ENCODE data around the gene DDX41. TPM values are rescaled to one million over a fixed set of nuclear protein-coding genes. Genes with fewer than 3 reads are reported as not detected.

Gene DDX41
- total RNA-seq, 2 experiments from 2014 or later: 169 to 224 TPM

DNA sequence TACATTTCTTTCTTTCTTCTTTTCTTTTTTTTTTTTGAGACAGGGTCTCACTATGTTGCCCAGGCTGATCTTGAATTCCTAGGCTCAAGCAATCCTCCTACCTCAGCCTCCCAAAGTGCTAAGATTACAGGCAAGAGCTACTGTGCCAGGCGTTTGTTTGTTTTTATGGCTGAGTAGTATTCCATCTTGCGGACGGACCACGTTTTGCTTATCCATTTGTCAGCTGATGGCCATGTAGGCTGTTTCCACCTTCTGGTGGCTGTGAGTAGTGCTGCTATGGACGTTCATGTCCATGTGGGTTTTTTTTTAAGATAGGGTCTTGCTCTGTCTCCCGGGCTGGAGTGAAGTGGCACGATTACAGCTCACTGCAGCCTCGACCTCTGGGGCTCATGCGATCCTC, 9.6 kb downstream of the DDX41 start:
- intact Hi-C loops (cut with micrococcal nuclease; ENCODE audit: unreplicated experiment): loop anchor here (5.0 to 10.0 kb wide), 2 partner anchors 195 to 608 kb away; partner anchors contain the start of genes MXD3 and N4BP3

DNA sequence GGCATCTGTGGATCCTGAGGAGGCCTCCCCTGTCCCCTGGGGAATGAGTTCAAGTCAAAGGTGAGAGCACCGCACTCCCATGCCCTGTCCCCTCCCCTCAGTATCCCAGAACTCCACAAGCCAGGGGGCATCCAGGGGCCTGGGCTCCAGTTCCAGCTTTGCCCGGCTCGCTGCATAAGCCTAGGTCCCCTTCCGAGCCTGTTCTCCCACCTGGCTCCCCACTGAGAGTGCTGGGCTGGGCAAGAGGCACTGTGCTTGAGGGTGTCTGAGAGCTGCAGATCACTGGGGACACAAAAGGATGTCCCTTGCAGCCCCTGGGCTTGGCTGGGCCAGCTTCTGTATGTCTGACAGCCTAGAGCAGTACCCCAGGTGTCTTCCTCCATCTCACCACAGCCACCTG, 11.7 kb downstream of the DDX41 start:
- Histone ChIP-seq H3K79me2 (ENCODE audit: insufficient read depth, low read depth, low read length) (peaks cover 31% of the 10 kb centered on the region), H3K9me2 (ENCODE audit: insufficient read depth, low read length) (no peaks in the 10 kb centered on the region), H4K20me1 (ENCODE audit: insufficient read depth, low read length) (no peaks in the 10 kb centered on the region), H3K4me2 (ENCODE audit: low read length) (peak overlapping the region; percentile 71), H3K4me3 (ENCODE audit: low read depth, low read length, poor library complexity, severe bottlenecking) (peak overlapping the region; percentile 8), H3K9me3 (ENCODE audit: low read length) (no peaks in the 10 kb centered on the region), H2AFZ (ENCODE audit: low read length) (no peak overlapping the region), H3K4me1 (ENCODE audit: insufficient read depth, low read length, poor library complexity, severe bottlenecking) (peaks cover 83% of the 10 kb centered on the region), H3K36me3 (ENCODE audit: insufficient read depth, low read length) (peaks cover 73% of the 10 kb centered on the region), H3K27ac (ENCODE audit: low read depth, low read length, poor library complexity, severe bottlenecking) (peak overlapping the region; percentile 94)
- ChIA-PET POLR2A (no interaction called here), CTCF (ENCODE audit: unreplicated experiment) (interaction anchor here (0.6 to 0.7 kb wide), 2 partner anchors 45 to 49 kb away, joined by 3 read pairs; no protein-coding TSS in a partner anchor)
- BruUV-seq (replicated peaks): no TSS peak
- TF ChIP-seq, protein P1, sequence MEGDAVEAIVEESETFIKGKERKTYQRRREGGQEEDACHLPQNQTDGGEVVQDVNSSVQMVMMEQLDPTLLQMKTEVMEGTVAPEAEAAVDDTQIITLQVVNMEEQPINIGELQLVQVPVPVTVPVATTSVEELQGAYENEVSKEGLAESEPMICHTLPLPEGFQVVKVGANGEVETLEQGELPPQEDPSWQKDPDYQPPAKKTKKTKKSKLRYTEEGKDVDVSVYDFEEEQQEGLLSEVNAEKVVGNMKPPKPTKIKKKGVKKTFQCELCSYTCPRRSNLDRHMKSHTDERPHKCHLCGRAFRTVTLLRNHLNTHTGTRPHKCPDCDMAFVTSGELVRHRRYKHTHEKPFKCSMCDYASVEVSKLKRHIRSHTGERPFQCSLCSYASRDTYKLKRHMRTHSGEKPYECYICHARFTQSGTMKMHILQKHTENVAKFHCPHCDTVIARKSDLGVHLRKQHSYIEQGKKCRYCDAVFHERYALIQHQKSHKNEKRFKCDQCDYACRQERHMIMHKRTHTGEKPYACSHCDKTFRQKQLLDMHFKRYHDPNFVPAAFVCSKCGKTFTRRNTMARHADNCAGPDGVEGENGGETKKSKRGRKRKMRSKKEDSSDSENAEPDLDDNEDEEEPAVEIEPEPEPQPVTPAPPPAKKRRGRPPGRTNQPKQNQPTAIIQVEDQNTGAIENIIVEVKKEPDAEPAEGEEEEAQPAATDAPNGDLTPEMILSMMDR (conservative IDR thresholded peaks at IDR 0.05; ENCODE audit: low read length): no peak
- TF ChIP-seq EZH2phosphoT487 (IDR thresholded peaks at IDR 0.05; ENCODE audit: borderline replicate concordance, low read depth, low read length): no peak
- intact Hi-C loops (cut with micrococcal nuclease; ENCODE audit: unreplicated experiment): loop anchor here (5.0 to 10.0 kb wide), 2 partner anchors 193 to 610 kb away; partner anchors contain the start of genes MXD3 and N4BP3
- DNase-seq (ENCODE audit: low spot score): peak; percentile 70

More for the DNA sequence above, 9.6 kb downstream of the DDX41 start:
- peaks cover 35% of the 10 kb centered on the region for H3K79me2 ChIP-seq (ENCODE audit: insufficient read depth, low read depth, low read length)
- POLR2A ChIA-PET: interaction anchor here (0.6 to 1.5 kb wide), 4 partner anchors 9 to 39 kb away, joined by 3 to 5 read pairs (median 4); no protein-coding TSS in a partner anchor
- DNase-seq (ENCODE audit: low spot score): peak; percentile 61
- peak overlapping the region; percentile 77 for H3K4me3 ChIP-seq (ENCODE audit: low read depth, low read length, poor library complexity, severe bottlenecking)
- peaks cover 89% of the 10 kb centered on the region for H3K36me3 ChIP-seq (ENCODE audit: insufficient read depth, low read length)
- CTCF ChIA-PET (ENCODE audit: unreplicated experiment): interaction anchor here (0.9 kb wide), 1 partner anchor 10 kb away, joined by 3 read pairs; the partner anchor contains the start of gene PDLIM7
- no peak for TF ChIP-seq EZH2phosphoT487 (IDR thresholded peaks at IDR 0.05; ENCODE audit: borderline replicate concordance, low read depth, low read length)
- TF ChIP-seq, protein P1 (conservative IDR thresholded peaks at IDR 0.05; ENCODE audit: low read length): peak; percentile 61
- H2AFZ ChIP-seq (ENCODE audit: low read length): no peak overlapping the region
- no peaks in the 10 kb centered on the region for H3K9me3 ChIP-seq (ENCODE audit: low read length)
- peak overlapping the region; percentile 95 for H3K27ac ChIP-seq (ENCODE audit: low read depth, low read length, poor library complexity, severe bottlenecking)
- H4K20me1 ChIP-seq (ENCODE audit: insufficient read depth, low read length): no peaks in the 10 kb centered on the region
- no TSS peak for BruUV-seq (replicated peaks)
- peaks cover 84% of the 10 kb centered on the region for H3K4me1 ChIP-seq (ENCODE audit: insufficient read depth, low read length, poor library complexity, severe bottlenecking)
- peak overlapping the region; percentile 100 for H3K4me2 ChIP-seq (ENCODE audit: low read length)
- H3K9me2 ChIP-seq (ENCODE audit: insufficient read depth, low read length): no peaks in the 10 kb centered on the region
